NCI-H2029 (cell line): ENCODE data around the gene RNASE11.
A peak's percentile ranks its signal among the peaks of the same experiment; 100 is the strongest.
"Not testable (repeated sequence)": the region's sequence is repeated elsewhere in the genome, so short reads cannot be mapped to it uniquely, and the experiment has no call there.

Experiments used
- DNase-seq: peaks from one replicate; lab custom pipeline; 2025; lab: John Stamatoyannopoulos, UW

The RNASE11 gene

GRCh38 chr14:20614038-20614840 lies 26.4 kb upstream of the RNASE11 start:
- DNase-seq = no peak

DNA sequence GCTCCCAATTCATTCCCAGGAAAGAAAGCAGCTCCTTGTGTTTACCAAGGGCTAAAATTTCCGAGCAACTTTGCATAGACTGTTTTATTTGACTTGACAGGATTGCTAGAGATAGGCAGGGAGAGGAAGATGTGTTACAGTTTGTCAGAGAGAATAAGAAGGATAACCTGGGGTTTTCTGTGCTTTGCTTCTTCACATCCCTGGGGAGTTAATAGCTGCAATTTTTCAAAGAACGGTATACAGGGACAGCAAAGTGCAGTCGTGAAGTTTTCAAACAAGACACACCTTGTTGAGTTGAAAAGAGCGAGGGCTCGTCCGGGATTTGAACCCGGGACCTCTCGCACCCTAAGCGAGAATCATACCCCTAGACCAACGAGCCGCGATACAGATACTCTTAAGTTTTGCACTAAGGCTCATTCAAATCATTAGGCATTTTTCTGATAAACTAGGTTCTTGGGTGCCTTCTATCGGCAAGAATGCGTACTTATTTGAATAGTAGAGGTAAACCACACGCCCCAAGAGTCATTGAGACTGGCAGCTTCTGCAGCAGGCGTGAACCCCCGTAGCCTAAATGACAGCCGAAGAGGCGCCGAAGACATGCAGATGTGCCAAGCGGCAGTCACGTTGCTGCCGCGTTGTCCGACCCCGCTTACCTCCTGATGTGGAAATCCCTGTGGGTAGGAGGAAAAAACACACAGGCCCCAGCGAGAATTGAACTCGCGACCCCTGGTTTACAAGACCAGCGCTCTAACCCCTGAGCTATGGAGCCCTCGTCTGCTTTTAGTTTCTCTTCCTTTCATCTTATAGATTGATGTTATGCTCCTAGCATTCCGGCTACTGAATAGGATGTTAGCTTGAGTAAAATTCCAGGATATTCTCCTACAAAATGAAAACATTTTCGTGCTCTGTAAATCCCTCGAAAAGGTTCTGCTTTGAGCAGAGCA lies 25.6 kb upstream of the RNASE11 start:
- DNase-seq = peak; percentile 74

DNA sequence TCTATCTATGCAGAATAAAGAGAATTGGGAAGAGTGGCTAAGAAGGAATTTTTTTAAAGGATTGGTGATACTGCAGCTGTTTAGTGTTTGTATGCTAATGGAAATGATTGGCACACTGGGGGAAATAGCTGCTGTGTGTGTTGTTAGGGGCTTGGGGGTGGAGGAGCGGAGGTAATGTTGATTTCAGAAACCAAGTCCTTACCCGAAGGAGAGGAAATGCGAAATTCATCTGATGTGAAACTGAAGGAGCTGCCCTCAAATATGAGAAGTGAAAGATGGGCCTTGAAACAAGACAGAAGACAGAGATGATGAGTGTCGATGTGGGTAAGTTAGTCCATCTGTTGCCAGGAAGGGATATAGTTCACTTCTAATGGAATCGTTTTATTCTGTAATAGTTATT lies 24.6 kb upstream of the RNASE11 start:
- DNase-seq = no peak

- no peak for DNase-seq
Measured at GRCh38 chr14:20611277-20611676, 23.5 kb upstream of the RNASE11 start.

DNA sequence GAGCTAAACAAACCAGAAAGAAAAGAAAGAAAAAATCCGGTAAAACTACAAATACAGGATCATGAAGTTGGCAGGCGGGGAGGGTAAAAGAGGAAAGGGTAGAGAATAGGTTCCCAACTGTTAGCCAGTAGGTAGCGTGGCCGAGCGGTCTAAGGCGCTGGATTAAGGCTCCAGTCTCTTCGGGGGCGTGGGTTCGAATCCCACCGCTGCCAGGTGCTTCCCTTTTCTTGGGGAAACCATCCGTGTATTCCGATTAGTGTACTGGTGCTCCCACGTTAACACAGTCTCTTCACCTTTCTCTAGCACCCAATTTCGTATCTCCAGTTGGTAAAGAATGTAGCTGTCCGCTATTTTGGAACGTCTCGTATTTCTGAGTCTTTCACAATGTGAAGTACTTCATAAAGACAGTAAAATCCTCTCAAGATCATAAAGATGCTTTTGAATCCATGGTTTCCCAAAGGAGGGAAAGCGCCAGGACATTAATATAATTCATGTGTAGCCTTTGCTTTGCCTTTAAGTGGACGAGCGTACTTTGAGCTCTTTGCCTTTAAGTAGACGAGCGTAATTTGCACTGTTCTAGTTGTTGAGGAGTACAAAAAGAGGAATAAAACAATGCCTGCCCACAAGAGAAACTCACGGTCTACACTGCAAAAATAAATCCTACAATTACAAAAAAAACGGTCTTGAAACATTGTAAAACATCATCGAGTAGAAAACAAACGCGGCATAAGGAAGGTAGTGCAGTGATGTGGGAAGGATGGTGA lies 22.4 kb upstream of the RNASE11 start:
- DNase-seq = peak; percentile 30

GRCh38 chr14:20609215-20610001 lies 21.6 kb upstream of the RNASE11 start:
- DNase-seq = peak; percentile 79

DNA sequence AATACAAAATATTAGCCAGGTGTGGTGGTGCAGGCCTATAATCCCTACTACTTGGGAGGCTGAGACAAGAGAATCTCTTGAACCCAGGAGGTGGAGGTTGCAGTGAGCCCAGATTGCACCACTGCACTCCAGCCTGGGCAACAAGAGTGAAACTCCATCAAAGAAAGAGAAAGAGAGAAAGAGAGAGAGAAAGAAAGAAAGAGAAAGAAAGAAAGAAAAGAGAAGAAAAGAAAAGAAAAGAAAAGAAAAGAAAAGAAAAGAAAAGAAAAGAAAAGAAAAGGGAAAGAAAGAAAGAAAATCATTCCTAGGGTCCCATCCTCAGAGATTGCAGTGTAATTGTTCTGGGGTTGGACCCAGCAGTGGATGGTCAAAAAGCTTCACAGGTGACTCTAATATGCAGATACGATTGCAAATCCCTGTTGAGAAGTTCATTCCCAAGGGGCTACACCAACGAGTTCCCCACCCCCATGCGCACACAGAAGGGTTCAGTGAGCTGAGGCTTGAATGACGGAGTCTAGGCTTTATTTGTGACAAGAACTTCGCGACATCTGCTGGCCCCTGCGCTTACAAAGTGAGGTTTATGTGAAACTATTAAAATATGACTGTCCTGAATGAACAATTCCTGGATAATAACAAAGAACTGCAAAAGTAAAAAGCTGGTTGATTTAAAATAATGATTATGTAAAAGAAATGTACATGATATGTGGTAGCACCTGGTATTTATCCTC lies 20.7 kb upstream of the RNASE11 start:
- no peak for DNase-seq

GRCh38 chr14:20607617-20608016 lies 19.8 kb upstream of the RNASE11 start:
- no peak for DNase-seq

- DNase-seq = no peak
Measured at GRCh38 chr14:20606902-20607242, 19.1 kb upstream of the RNASE11 start.

GRCh38 chr14:20606190-20606901 lies 18.5 kb upstream of the RNASE11 start:
- no peak for DNase-seq

GRCh38 chr14:20603813-20604690 lies 16.3 kb upstream of the RNASE11 start:
- no peak for DNase-seq

- no peak for DNase-seq
Measured at GRCh38 chr14:20602583-20602982, 14.8 kb upstream of the RNASE11 start.

DNA sequence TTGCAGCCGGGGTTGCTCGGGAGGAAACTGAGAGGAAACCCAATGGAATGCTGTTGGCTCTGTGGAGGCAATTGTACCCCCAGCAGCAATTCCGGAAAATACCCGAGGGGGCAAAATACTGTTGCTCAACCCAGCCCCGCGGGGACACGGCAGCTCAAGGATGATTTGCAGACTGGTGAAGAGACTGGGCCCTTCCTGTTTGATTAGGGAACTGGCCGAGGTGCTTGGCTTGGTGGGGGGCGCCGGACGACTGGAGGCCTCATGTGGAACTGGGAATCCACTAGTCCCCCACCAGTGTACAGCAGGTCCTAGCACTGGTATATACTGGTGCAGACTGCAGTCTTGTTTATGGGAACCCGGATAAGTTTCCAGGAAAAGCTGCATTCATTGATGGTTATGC lies 13.7 kb upstream of the RNASE11 start:
- DNase-seq = no peak

DNA sequence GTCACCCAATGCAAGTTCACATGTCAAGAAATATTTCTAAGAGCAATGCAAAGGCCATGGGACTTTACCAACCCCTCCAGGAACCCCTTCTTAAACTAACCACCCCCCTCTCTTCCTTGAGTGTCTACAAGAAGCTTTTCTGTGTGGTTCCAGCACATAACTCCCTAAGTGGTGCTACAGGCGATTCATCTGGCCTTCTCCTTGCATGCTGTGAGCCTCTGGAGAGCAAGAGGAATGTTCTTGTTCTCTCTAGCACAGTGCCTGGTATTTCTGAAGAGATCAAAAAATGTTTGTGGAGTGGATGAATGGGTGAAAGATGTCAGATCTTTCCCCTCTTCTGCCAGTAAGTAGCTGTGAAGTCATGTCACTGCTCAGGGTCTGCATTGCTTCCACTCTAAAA lies 9.3 kb upstream of the RNASE11 start:
- DNase-seq = no peak

- DNase-seq = not testable (repeated sequence)
Measured at GRCh38 chr14:20595726-20596125, 7.9 kb upstream of the RNASE11 start.

- no peak for DNase-seq
Measured at GRCh38 chr14:20592574-20592973, 4.8 kb upstream of the RNASE11 start.

- DNase-seq = no peak
Measured at GRCh38 chr14:20591235-20591634, 3.4 kb upstream of the RNASE11 start, which contains the start of gene RNASE12. TSS of gene RNASE12 (minus strand) at chr14:20591376. CDS start at chr14:20590723, 653 bp downstream.

GRCh38 chr14:20583908-20584307 lies 3.9 kb downstream of the RNASE11 start:
- DNase-seq = no peak

DNA sequence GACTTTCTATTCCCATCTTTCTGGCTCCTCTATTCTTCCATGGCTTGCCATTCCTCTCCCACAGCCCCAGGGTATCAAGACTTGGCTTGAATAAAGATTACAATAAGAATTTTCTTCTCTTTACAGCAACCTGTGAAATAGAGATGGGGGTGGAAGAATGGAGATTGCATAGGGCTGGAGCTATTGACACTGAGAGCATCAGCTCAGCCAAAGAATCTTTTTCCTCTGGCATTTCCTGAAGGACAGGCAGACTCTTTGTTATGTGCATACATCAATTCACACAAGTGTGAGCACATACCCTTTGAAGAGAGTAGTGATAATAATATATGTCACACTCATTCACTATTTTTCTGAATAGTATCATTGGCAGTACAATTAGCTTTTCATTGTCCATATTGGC lies 4.7 kb downstream of the RNASE11 start:
- DNase-seq = no peak
